ENCODE measurements around the gene PCDHB11. TPM values are rescaled to one million over a fixed set of nuclear protein-coding genes. Genes with fewer than 3 reads are reported as not detected.
"Not testable (repeated sequence)": the region's sequence is repeated elsewhere in the genome, so short reads cannot be mapped to it uniquely, and the experiment has no call there.

PCDHB11 gene
- total RNA-seq, 1 experiment from 2014 or later: not detected

- Mint-ChIP-seq H3K27me3 (ENCODE audit: insufficient read depth, unreplicated experiment) (no peaks in the 10 kb centered on the region), H3K4me1 (ENCODE audit: low read depth, unreplicated experiment) (no peaks in the 10 kb centered on the region), H3K9me3 (ENCODE audit: unreplicated experiment) (peaks cover 47% of the 10 kb centered on the region), H3K4me3 (ENCODE audit: unreplicated experiment) (no peak overlapping the region), H3K27ac (ENCODE audit: unreplicated experiment) (no peak overlapping the region), H3K36me3 (ENCODE audit: insufficient read depth, unreplicated experiment) (no peaks in the 10 kb centered on the region)
- ChIA-PET POLR2A (no interaction called here), CTCF (no interaction called here)
- Histone ChIP-seq H3K4me3 (ENCODE audit: low read depth, low read length) (no peak overlapping the region), H3K27me3 (replicated peaks; ENCODE audit: control insufficient read depth, insufficient read depth, low read length) (no peaks in the 10 kb centered on the region), H3K9me3 (peaks cover 22% of the 10 kb centered on the region), H3K4me1 (no peaks in the 10 kb centered on the region), H3K36me3 (ENCODE audit: control insufficient read depth, insufficient read depth, low read length) (no peaks in the 10 kb centered on the region)
- BruUV-seq (replicated peaks): no TSS peak
- no peak for TF ChIP-seq CTCF (IDR thresholded peaks at IDR 0.05; ENCODE audit: insufficient read depth in 1 of 2, low read depth in 1 of 2, low read length in 1 of 2, severe bottlenecking in 1 of 2, unreplicated experiment in 1 of 2)
- no peak for DNase-seq
- intact Hi-C loops (cut with micrococcal nuclease; ENCODE audit: unreplicated experiment): no loop called here
Measured at GRCh38 chr5:141196363-141196762, 3.1 kb upstream of the PCDHB11 start.

GRCh38 chr5:141201126-141201525 is 1.7 kb downstream of the PCDHB11 start:
- H3K9me3 Mint-ChIP-seq (ENCODE audit: unreplicated experiment): peaks cover 30% of the 10 kb centered on the region
- intact Hi-C loops (cut with micrococcal nuclease; ENCODE audit: unreplicated experiment); H3K4me3 ChIP-seq (ENCODE audit: low read depth, low read length); BruUV-seq (replicated peaks); H3K36me3 Mint-ChIP-seq (ENCODE audit: insufficient read depth, unreplicated experiment); CTCF ChIA-PET; H3K27ac Mint-ChIP-seq (ENCODE audit: unreplicated experiment); POLR2A ChIA-PET; H3K36me3 ChIP-seq (ENCODE audit: control insufficient read depth, insufficient read depth, low read length); H3K27me3 Mint-ChIP-seq (ENCODE audit: insufficient read depth, unreplicated experiment); H3K4me3 Mint-ChIP-seq (ENCODE audit: unreplicated experiment); DNase-seq; H3K27me3 ChIP-seq (replicated peaks; ENCODE audit: control insufficient read depth, insufficient read depth, low read length); H3K4me1 ChIP-seq; H3K4me1 Mint-ChIP-seq (ENCODE audit: low read depth, unreplicated experiment): not testable (repeated sequence)
- H3K9me3 ChIP-seq: peaks cover 17% of the 10 kb centered on the region

- POLR2A ChIA-PET; H3K36me3 Mint-ChIP-seq (ENCODE audit: insufficient read depth, unreplicated experiment); H3K4me1 ChIP-seq; H3K36me3 ChIP-seq (ENCODE audit: control insufficient read depth, insufficient read depth, low read length); H3K4me3 Mint-ChIP-seq (ENCODE audit: unreplicated experiment); CTCF ChIA-PET; intact Hi-C loops (cut with micrococcal nuclease; ENCODE audit: unreplicated experiment); H3K4me1 Mint-ChIP-seq (ENCODE audit: low read depth, unreplicated experiment); H3K27me3 ChIP-seq (replicated peaks; ENCODE audit: control insufficient read depth, insufficient read depth, low read length); DNase-seq; BruUV-seq (replicated peaks); H3K4me3 ChIP-seq (ENCODE audit: low read depth, low read length); H3K27ac Mint-ChIP-seq (ENCODE audit: unreplicated experiment); H3K27me3 Mint-ChIP-seq (ENCODE audit: insufficient read depth, unreplicated experiment): not testable (repeated sequence)
- H3K9me3 Mint-ChIP-seq (ENCODE audit: unreplicated experiment): peaks cover 25% of the 10 kb centered on the region
- H3K9me3 ChIP-seq: peaks cover 12% of the 10 kb centered on the region
Measured at GRCh38 chr5:141201646-141202045, 2.2 kb downstream of the PCDHB11 start.

- Histone ChIP-seq H3K9me3 (no peaks in the 10 kb centered on the region), H3K4me1 (no peaks in the 10 kb centered on the region), H3K36me3 (ENCODE audit: control insufficient read depth, insufficient read depth, low read length) (no peaks in the 10 kb centered on the region), H3K27me3 (replicated peaks; ENCODE audit: control insufficient read depth, insufficient read depth, low read length) (no peaks in the 10 kb centered on the region), H3K4me3 (ENCODE audit: low read depth, low read length) (no peak within 1 kb of the TSS)
- BruUV-seq (replicated peaks): no TSS peak
- ChIA-PET CTCF (no interaction called here), POLR2A (interaction anchor here (0.6 kb wide), 1 partner anchor 423 kb away, joined by 3 read pairs; no protein-coding TSS in a partner anchor)
- no peaks in the 10 kb centered on the region for H3K9me3 Mint-ChIP-seq (ENCODE audit: unreplicated experiment)
- intact Hi-C loops (cut with micrococcal nuclease; ENCODE audit: unreplicated experiment): no loop called here
- H3K27me3 Mint-ChIP-seq (ENCODE audit: insufficient read depth, unreplicated experiment): no peaks in the 10 kb centered on the region
- no peaks in the 10 kb centered on the region for H3K36me3 Mint-ChIP-seq (ENCODE audit: insufficient read depth, unreplicated experiment)
- no peak for TF ChIP-seq CTCF (IDR thresholded peaks at IDR 0.05; ENCODE audit: insufficient read depth in 1 of 2, low read depth in 1 of 2, low read length in 1 of 2, severe bottlenecking in 1 of 2, unreplicated experiment in 1 of 2)
- DNase-seq: no peak
- H3K27ac Mint-ChIP-seq (ENCODE audit: unreplicated experiment): no peak within 1 kb of the TSS
- H3K4me3 Mint-ChIP-seq (ENCODE audit: unreplicated experiment): no peak within 1 kb of the TSS
- no peaks in the 10 kb centered on the region for H3K4me1 Mint-ChIP-seq (ENCODE audit: low read depth, unreplicated experiment)
Measured at GRCh38 chr5:141208478-141208877, 9.1 kb downstream of the PCDHB11 start, which contains the start of gene PCDHB12. Gene PCDHB12, plus strand, starts transcription at chr5:141208719. Its CDS starts 189 bp downstream, at chr5:141208908.

GRCh38 chr5:141210281-141210680 is 10.9 kb downstream of the PCDHB11 start:
- intact Hi-C loops (cut with micrococcal nuclease; ENCODE audit: unreplicated experiment); H3K4me1 Mint-ChIP-seq (ENCODE audit: low read depth, unreplicated experiment); H3K9me3 Mint-ChIP-seq (ENCODE audit: unreplicated experiment); DNase-seq; BruUV-seq (replicated peaks); H3K27ac Mint-ChIP-seq (ENCODE audit: unreplicated experiment); H3K4me3 Mint-ChIP-seq (ENCODE audit: unreplicated experiment); H3K4me1 ChIP-seq; H3K36me3 ChIP-seq (ENCODE audit: control insufficient read depth, insufficient read depth, low read length); POLR2A ChIA-PET; H3K9me3 ChIP-seq; H3K36me3 Mint-ChIP-seq (ENCODE audit: insufficient read depth, unreplicated experiment); CTCF ChIA-PET; H3K27me3 ChIP-seq (replicated peaks; ENCODE audit: control insufficient read depth, insufficient read depth, low read length); H3K4me3 ChIP-seq (ENCODE audit: low read depth, low read length); H3K27me3 Mint-ChIP-seq (ENCODE audit: insufficient read depth, unreplicated experiment): not testable (repeated sequence)

- H3K36me3 Mint-ChIP-seq (ENCODE audit: insufficient read depth, unreplicated experiment); H3K4me1 Mint-ChIP-seq (ENCODE audit: low read depth, unreplicated experiment); POLR2A ChIA-PET; DNase-seq; H3K4me1 ChIP-seq; BruUV-seq (replicated peaks); CTCF ChIA-PET; H3K36me3 ChIP-seq (ENCODE audit: control insufficient read depth, insufficient read depth, low read length); H3K4me3 Mint-ChIP-seq (ENCODE audit: unreplicated experiment); H3K9me3 ChIP-seq; H3K4me3 ChIP-seq (ENCODE audit: low read depth, low read length); H3K27ac Mint-ChIP-seq (ENCODE audit: unreplicated experiment); intact Hi-C loops (cut with micrococcal nuclease; ENCODE audit: unreplicated experiment); H3K27me3 Mint-ChIP-seq (ENCODE audit: insufficient read depth, unreplicated experiment); H3K9me3 Mint-ChIP-seq (ENCODE audit: unreplicated experiment); H3K27me3 ChIP-seq (replicated peaks; ENCODE audit: control insufficient read depth, insufficient read depth, low read length): not testable (repeated sequence)
Measured at GRCh38 chr5:141210849-141211248, 11.4 kb downstream of the PCDHB11 start.

All from Caco-2 (cell line).